Renal pelvis (tissue), 4 donors: ENCODE results near the gene USPL1. TPM values are rescaled to one million over a fixed set of nuclear protein-coding genes. Genes with fewer than 3 reads are reported as not detected.
"Not testable (repeated sequence)": the region's sequence is repeated elsewhere in the genome, so short reads cannot be mapped to it uniquely, and the experiment has no call there.

Experiments
- DNase-seq: peaks from one replicate; pipeline ENCODE4 v3.0.0-alpha.2; 2013
- polyA plus RNA-seq, 3 donors: library from polyadenylated mRNA; unstranded; fragments of 120-200 nt; gene quantifications; one replicate each; pipeline ENCODE4 v1.2.1, GENCODE V29; 2013; ENCODE audit not compliant: insufficient read length in 3 of 3

The USPL1 gene
- polyA plus RNA-seq, 3 donors = 22.2 to 26.0 (median 24.3) TPM

GRCh38 chr13:30610311-30610710 lies 7.4 kb upstream of the USPL1 start:
- DNase-seq = no peak

GRCh38 chr13:30615481-30615865 lies 2.2 kb upstream of the USPL1 start:
- no peak for DNase-seq

DNA sequence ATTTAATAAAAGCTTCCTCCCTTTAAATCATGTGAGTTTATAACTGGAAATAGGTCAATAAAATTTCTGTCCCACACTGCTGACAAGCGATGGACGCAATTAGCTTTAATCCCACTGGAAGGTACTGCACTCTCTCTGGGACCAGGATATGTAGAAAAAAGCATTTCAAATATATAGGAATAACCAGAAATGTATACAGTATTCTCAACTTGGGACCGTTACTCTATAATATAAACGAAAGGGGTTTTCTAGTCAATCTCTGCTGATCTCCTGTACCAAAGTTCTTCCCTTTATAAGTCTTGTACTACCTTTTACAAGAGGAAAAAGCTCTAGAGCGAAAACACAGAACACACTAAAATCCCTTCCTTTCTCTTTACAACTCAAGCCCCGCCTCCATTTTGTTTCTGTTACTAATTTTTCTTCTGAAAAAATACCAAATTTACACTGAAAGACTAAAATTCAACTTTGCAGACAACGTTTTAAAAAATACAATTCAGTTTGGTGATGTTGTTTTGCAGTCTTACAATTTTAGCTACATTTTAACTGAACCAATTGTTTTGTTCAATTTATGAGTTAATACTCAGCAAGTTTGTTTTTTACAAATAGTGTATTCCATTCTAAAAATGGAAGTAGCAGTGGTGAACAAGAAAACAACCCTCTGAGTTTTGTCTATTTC lies 1.7 kb upstream of the USPL1 start:
- peak; percentile 63 for DNase-seq

DNA sequence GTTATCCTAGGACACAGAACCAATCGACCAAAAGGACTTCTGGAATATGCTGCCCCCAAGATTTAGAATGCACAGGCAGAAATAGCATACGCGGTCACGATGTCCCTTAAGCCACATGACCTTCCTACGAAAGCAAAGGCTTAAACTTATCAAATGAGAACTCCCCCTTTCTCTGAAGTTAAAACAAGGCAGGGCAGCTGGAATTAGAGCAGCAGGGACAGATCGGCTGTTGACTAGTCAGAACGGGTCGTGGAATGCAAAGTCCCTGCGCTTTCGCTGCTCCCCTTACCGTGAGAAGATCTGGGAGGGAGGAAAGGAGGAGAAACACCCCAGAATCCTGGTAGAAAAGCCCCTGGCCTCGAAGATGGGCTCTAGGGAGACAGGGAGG lies 799 bp upstream of the USPL1 start:
- peak; percentile 93 for DNase-seq

DNA sequence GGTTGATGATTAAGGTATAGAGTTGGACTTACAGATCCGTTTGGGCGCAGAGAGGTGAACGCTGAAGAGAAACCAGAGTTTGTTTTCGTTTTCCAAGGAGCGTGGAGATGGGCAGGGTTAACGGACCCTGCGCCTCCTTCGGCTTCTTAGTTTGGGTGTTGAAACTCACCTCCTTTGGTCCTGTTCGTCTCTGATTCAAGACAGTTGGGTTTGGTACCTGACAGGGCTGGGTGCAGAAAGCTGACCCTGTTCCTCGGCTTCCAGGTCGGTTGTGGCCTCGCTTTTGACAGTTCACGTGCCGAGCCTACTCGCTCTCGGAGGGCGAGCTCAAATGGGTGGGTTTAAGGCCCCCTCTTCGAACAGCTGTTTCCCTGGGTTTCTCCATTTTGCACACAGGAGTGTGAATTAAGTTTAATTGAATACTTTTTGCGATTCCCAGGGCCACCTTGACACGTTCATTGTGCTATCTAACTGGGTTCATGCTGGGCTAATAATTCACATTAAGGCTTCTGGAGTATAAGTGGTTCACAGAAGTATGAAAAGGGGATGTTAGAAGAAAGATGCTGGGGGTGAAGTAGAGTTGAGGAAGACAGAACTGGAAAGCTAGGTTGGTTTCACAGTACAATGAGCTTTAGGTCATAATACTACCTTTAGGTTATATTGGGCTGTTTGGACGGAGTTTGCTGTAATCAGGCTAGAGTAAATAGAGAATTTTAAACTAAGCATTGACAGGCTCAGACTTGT lies 638 bp downstream of the USPL1 start:
- peak; percentile 12 for DNase-seq

DNA sequence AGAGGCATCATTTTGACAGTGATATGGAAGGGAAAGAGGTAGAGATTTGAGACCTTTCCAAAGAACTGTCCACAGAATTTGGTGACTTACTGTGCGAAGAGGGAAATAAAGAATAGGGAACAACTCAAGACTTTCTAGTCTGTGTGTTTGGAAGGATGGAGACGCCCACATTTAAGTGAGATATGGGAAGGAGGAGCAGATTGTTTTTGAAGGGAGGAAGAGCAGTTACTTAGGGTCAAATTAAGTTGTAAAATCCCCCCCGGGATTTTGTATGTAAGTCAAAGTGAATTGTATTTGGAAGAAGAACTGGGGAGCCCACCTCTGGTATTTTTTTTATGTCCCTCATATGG lies 1.2 kb downstream of the USPL1 start:
- DNase-seq = no peak

- DNase-seq = no peak
These were observed 2.0 kb downstream of the USPL1 start for GRCh38 chr13:30619731-30620130.

DNA sequence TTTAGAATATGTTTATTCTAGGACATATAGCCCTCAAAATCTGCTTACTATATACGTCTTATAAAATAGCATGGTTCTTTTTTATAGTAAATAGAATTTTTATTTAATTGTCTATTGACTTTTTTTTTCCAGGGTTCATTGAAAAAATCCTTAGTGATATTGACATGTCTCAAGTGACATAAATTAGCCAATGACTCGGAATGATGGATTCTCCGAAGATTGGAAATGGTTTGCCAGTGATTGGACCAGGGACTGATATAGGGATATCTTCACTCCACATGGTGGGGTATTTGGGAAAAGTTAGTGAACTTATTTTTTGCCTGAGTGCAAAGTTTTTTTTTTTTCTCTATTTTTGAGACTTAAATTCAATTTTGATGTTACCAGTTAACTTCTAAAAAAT lies 3.2 kb downstream of the USPL1 start:
- DNase-seq = no peak

DNA sequence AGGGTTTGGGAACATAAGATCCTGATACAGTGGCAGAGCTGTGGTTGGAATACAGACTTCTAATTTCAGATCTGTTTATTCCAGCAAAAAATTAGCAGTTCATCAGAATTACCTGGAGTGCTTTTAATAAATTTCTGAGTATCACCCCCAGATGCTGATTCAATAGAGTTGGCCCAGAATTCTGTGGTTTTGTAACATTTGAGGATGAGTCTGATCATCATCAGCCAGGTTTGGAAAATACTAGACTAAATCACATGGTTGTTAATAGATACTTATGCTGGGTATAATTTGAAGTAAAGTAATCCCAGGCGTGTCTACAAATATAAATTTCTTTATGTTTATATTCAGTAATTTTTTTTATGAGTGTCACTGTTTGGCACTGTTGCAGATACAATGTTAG lies 4.8 kb downstream of the USPL1 start:
- no peak for DNase-seq

- no peak for DNase-seq
These were observed 5.7 kb downstream of the USPL1 start for GRCh38 chr13:30623392-30623791.

DNA sequence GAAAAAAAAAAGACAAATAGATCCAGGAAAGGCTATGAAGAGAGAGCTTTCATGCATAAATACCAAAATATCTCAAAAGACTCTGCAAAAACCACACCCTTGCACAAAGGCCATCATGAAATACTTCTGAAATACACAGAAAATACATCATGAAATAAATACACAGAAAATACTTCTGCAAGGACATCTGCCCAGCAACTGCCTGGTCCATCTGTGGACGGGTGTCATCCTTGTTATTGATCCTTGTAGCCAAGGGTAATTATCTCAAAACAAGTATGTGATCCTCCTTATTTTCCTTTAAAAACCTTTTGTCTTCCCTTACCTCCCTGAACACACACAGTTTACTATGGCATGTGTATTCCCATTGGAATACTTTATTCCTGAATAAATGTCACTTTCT lies 6.9 kb downstream of the USPL1 start:
- no peak for DNase-seq

- no peak for DNase-seq
These were observed 11.8 kb downstream of the USPL1 start for GRCh38 chr13:30629527-30629926.

GRCh38 chr13:30633861-30634260 lies 16.1 kb downstream of the USPL1 start:
- no peak for DNase-seq

- no peak for DNase-seq
These were observed 17.1 kb downstream of the USPL1 start for GRCh38 chr13:30634838-30635237.

DNA sequence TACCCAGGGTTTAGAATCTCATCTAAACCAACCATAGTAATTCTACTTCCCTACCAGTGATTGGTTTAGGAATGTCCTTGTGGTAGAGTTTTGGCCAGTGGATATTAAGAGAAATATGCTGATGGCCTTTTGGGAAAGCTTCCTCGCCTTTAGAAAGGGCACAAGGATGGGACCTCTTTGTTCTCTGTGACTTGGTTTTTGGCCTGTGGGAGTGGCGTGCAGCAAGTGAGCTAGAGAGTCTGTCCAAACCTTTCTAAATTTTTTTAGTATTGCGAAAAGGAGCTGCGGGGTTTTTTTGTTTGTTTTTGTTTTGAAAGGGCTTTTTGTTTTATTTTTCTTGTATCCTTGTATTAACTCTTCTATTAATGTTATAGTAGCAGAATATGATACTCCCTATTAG lies 20.6 kb downstream of the USPL1 start:
- DNase-seq = no peak

- no peak for DNase-seq
These were observed 22.0 kb downstream of the USPL1 start for GRCh38 chr13:30639671-30640070.

GRCh38 chr13:30641173-30641572 lies 23.5 kb downstream of the USPL1 start:
- DNase-seq = not testable (repeated sequence)

- DNase-seq = no peak
These were observed 27.9 kb downstream of the USPL1 start for GRCh38 chr13:30645629-30646028.

- no peak for DNase-seq
These were observed 29.7 kb downstream of the USPL1 start for GRCh38 chr13:30647420-30647819.

GRCh38 chr13:30647824-30648521 lies 30.3 kb downstream of the USPL1 start:
- no peak for DNase-seq

GRCh38 chr13:30648522-30649012 lies 30.8 kb downstream of the USPL1 start:
- DNase-seq = no peak

DNA sequence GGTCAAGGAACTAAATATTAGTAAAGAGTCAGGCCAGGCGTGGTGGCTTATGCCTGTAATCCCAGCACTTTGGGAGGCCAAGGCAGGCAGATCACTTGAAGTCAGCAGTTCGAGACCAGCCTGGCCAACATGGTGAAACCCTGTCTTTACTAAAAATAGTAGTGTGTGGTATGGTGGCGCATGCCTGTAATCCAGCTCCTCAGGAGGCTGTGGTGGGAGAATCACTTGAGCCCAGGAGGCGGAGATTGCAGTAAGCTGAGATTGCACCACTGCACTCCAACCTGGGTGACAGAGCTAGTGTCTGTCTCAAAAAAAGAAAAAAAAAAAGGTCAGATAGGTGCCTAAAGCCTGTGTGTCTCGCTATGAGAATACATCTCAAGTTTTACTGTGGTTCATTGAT lies 33.9 kb downstream of the USPL1 start:
- DNase-seq = not testable (repeated sequence)

DNA sequence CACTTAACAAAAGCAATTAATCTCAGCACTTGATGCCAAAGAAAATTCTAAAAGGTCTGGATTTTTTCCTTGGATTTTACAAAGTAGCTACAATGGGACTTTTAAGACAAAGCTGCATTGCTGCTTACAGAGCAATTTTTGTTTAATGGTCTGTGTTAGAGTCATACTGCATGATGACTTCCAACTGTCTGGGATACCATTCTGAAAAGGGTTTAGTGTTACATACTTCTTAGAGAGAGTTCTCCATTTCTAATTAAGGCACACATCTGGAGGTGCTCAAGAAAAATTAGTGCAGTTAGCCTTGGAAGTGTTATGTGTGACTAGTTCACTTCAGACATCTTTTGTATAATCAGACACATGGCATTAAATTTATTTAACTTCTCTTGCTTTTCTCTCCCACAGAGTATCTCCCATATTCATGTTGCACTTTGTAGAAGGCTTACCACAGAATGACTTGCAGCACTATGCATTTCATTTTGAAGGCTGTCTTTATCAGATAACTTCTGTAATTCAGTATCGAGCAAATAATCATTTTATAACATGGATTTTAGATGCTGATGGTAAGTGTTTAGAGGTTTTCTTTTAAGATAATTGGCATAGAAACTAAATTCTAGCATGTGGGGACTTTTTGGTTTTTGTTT lies 35.1 kb downstream of the USPL1 start:
- peak; percentile 48 for DNase-seq
